HFF-Myc (cell line): ENCODE data around the gene KRT10.

ENCODE experiments used
- DNase-seq: peaks from one replicate; pipeline ENCODE4 v3.0.0-alpha.2; 2011; ENCODE audit warnings: low read depth; ENCODE audit errors: extremely low read depth
- H3K4me3 ChIP-seq: replicated peaks from 2 replicates; pipeline ENCODE4 v1.5.1; 2011; ENCODE audit warnings: low read depth, mild to moderate bottlenecking, control low read depth, low read length
- CTCF ChIP-seq: IDR thresholded peaks from 2 replicates; pipeline ENCODE4 v1.5.1; 2012; ENCODE audit warnings: mild to moderate bottlenecking, low read depth, low read length, control low read depth; ENCODE audit errors: missing control alignments

KRT10 gene

GRCh38 chr17:40824015-40824832 is 1.8 kb upstream of the KRT10 start:
- H3K4me3 ChIP-seq = no peak overlapping the region
- TF ChIP-seq CTCF = no peak
- no peak for DNase-seq

GRCh38 chr17:40821536-40821935 is 878 bp downstream of the KRT10 start:
- TF ChIP-seq CTCF = no peak
- DNase-seq = no peak
- H3K4me3 ChIP-seq = no peak overlapping the region

- peak overlapping the region; percentile 70; the same call in 1 of the 2 replicates for H3K4me3 ChIP-seq
- TF ChIP-seq CTCF = no peak
- DNase-seq = no peak
Observed at GRCh38 chr17:40820228-40820838, 2.1 kb downstream of the KRT10 start.

- DNase-seq = no peak
- peak overlapping the region; percentile 70 for H3K4me3 ChIP-seq
- TF ChIP-seq CTCF = no peak
Observed at GRCh38 chr17:40819528-40820125, 2.8 kb downstream of the KRT10 start.

- TF ChIP-seq CTCF = no peak
- peak overlapping the region; percentile 70 for H3K4me3 ChIP-seq
- DNase-seq = no peak
Observed at GRCh38 chr17:40818733-40819527, 3.5 kb downstream of the KRT10 start.

- no peak for DNase-seq
- TF ChIP-seq CTCF = no peak
- H3K4me3 ChIP-seq = peak overlapping the region; percentile 70
Observed at GRCh38 chr17:40818343-40818732, 4.1 kb downstream of the KRT10 start.
